GM18520 (cell line): ENCODE data around the gene SYNE3.

Experiments
- ATAC-seq: cut with Tn5 transposase; IDR thresholded peaks from one replicate; pipeline ENCODE4 v1.9.1; 2021; ENCODE audit not compliant: unreplicated experiment

The SYNE3 gene

DNA sequence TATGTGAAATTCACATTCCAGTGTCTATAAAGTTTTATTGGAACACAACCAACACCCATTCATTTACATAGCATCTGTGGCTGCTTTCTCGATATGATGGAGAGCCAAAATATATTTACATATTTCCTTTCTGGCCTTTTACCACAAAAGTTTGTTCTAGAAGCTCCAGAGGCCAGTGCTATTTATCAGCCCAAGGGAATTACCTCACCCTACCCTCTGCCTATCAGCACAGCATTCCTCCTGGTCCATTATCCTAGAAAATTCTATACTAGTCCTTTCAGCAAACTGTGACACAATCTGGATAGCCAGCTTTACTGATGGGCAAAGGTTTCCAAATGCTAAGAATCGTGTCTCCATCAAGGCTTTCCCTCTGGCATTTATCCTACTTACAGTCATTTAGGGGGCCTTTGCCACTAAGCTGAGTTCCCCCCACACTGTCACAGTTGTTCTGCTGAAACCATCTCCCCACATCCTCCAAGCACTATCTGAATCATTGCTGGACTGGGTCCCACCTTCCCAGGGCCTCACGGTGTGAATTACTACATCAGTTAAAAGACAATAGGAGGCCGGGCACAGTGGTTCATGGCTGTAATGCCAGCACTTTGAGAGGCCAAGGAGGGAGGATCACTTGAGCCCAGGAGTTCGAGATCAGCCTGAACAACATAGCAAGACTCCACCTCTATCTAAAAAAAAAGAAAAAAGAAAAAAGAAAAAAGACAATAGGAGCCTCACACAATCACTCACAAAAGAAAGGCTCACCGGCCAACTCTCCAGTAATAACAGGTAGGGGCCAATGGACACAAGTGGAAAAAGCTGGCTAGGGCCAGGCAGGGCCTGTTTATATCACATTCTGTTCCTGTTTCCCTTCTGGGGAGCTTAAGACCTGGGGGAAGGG is 12.1 kb downstream of the SYNE3 start:
- no peak for ATAC-seq

DNA sequence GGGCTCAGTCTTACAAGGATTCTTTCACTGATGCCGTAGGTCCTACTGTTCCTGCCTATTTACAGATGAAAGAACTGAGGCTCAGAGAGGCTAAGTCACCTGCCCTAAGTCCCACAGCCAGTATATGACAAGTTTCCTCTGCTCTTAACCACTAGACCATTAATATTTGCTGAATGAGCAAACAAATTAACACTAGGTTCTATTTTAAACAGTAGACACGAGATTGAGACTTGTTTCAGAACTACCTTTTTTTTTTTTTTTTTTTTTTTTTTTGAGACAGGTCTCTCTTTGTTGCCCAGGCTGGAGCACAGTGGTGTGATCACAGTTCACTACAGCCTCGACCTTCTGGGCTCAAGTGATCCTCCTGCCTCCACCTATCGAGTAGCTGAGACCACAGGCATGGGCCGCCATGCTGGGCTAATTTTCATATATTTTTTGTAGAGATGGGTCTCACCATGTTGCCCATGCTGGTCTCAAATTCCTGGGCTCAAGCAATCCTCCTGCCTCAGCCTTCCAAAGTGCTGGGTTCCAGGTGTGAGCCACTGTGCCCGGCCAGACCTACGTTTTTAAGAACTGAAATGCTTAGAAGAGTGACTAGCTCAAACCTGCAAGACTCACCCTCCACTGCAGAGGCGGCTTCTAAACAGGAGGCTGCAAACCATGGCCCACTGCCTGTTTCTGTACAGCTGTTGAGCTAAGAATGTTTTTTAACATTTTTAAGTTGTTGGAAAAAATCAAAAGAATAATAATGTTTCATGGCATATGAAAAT is 12.9 kb downstream of the SYNE3 start:
- ATAC-seq = peak; percentile 63

DNA sequence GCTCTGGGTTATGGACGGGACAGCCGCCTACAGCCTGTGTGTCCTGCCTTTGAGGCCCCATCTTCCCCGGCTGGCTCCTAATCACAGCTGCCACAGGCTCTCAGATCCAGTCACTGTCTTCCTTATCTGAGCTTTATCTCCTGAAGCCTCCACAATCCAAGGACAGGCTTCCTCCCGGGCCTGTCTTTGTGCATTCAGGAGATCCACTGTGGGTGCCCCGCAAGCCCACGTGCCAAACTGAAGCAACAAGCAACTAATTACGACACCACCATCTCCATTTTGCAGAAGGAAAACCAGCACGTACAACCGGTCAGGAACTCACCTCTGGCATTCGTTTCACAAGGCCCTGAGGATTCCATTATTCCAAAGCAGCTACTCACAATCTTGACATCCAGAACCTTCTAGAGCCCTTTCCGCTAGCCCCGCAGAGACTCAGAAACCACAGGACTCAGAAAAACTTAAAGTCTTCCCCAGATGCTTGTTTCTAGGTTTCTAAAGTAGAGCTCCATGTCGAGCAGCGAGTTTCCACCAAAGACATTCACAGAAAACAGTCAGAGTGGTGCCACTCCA is 14.0 kb downstream of the SYNE3 start:
- ATAC-seq = no peak

DNA sequence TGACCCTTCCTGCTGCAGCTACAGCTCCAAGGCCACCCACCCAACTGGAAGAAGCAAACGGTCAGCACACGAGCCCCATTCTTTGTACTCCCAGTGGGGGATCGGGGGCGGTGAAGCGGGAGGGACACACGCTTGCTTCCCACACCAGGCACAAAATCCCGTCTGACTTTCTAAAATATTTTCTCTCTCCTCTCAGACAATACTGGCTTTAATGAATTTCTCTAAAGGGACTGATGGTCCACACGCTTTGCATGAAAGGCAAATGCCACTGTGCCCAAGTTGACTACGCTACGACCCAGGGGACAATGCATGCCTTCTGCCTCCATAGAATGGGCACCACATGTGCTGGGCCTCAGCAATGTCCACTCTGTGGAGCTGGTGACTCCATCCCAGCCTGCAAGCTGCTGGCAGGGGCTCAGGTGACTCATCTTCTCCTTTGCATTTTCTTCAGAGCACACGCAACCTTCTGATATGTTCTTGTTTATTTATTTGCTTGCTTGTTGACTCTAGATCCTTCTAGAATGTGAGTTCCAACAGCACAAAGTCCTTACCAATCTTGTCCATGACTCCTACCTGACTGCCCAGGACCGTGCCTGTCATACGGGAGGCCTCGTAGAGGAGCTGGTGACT is 15.6 kb downstream of the SYNE3 start:
- no peak for ATAC-seq

DNA sequence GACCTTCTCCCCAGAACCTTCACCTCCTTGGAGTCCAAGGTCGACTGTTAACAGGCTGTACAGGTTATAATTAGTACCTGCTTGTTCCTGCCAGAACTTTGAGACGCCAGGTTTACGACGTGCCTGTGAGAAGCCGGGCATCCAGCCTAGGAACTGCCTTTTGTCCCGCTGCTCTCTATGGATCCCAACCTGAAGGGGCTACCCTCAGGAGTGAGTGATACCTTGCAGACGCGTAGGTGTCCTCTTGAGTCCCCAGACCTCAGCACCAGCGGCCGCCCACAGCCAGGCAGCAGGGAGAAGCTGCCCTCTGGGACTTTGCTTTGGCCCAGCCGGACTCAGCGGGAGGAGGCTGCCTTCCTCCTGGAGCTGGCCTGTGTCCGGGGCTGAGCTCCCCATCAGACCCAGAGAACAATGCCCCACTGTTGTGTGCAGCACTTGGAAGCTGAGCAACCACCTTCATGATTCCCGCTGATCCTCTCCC is 16.2 kb downstream of the SYNE3 start:
- ATAC-seq = no peak

DNA sequence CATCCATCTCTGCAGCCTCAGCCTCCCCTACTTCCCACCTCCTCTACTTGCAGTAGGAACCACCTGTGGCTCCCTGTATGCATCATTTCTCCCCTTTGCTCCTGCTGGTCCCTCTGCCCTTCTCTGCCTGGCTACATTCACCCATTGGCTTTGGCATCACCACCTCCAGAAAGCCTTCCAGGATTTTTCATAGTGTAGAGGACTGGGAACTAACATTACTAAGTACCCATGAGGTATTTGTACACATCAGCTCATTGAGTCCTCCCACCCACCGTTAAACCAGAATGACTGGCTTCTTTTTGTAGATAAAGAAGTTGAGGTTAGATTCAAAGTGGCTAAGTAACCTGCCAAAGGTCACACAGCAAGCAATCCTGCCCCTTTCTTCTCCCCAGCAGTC is 17.1 kb downstream of the SYNE3 start:
- ATAC-seq = no peak

DNA sequence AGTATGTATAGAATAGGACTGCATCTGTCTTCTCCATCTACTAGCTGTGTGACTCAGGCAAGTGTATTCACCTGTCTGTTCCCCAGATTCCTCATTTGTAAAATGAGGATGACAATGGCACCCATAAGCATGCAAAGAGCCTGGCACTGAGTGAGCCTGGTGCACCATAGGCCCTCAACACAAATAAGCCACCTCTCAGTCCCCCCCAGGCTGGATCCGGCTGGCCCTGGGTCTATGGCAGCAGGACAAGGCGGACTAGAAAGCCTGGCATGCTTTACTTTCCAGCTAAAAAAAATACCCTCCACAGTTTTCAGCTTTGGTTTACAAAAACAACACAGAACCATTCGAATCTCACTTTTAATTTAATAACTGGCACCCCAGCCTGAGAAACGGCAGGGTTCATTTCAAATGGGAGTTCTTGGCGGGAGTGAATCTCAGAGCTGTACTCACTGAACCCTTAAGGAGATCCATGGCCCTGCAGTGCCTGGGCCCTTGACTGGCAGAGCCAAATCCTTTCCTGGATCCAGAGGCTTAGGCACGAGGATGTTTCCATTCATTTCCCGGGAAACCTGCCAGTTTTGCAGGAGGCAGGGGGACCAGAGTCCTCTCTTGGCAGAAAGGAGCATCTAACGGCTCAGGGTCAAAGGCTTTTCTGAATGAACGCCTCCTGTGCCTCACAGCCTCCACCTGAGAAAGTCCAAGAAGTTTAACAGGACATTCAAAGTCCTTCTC is 17.7 kb downstream of the SYNE3 start:
- ATAC-seq = no peak

DNA sequence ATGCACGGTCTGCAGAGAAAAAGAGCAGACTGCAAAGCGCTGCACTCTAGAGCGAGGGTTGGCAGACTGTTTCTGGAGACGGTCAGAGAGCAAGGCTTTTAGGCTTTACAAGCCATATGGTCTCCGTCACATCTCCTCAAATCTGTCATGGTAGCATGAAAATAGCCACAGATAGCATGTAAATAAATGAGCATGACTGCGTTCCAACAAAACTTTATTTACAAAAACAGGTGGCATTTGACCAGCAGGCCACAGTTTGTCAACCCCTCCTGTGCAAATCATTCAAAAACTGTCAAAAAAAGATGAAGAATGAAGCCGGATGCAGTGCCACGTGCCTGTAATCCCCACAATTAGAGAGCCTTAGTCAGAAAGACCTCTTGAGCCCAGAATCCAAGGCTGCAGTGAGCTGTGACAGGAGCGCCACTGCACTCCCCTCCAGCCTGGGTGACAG is 18.9 kb downstream of the SYNE3 start:
- no peak for ATAC-seq

DNA sequence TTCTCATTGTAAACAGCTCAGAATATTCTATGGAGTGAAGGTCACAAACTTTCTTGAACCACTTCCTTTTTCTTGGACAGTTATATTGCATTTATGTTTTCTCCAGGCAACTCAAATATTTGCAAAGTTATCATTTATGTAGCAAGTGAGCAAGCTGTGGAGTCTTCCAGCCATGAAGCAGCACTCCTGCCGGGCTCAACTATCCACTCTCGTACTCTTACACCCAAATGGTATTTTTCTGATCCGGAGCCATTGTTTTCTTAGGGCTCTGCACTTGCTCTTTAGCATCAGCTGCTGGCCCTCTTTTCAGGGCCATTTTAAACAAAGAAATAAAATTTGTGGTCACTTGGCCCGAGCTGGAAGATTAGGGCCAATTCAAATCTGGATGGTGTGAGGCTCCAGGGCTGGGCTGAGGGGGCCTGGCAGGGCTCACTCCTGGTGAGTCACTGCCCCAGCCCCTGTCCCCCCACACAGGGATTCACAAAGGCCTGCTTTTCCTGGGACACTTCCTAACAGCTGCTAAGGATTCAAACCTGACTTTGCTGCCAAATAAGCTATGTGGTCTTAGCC is 19.7 kb downstream of the SYNE3 start:
- no peak for ATAC-seq

DNA sequence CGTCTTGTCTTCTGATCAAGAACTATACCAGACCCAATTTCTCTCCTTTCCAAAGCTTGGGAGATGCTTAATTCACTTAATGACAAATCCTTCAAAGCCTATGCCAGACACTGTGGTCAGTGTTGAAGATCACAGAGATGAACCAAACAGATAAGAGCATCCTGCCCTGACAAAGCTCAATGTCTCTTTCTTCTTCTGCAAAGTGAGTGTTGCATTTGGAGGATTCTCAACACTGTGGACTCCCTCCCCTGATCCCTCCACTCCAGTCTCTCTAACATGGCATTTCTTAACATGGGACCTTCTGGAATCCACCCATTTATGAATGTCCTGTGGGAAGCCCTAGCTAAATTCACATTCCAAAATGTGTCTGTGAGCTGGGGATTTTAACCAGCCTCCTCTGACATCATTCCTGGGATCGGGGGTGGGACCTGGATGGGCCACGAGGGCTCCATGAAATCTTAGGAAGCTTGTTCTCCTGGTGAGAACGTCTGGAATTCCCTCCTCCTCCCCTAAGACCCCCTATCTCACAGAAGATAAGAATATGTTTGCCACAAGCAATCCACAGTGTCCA is 20.3 kb downstream of the SYNE3 start:
- ATAC-seq = no peak

DNA sequence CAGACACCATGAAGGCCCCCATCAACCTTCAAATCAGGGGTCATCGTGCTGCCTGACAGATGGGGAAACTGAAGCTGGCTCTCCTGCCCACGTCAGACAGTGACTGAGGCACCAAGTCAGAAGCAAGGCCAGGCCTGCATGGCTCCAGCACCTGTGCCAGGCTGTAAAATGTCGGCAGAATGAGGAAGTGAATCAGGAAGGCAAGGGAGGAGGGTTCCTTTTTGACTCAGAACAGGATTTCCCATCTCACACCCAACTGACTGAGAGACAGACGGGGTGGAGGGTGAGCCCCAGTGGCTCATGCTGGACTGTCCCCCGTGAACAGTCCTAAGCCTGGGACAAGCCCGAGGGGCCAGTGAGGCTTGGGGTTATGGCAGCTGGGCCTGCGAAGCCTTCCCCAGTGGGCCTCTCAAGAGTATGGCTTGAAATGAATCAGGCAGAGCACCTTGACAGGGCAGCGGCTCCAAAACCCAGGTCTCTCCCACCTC is 20.9 kb downstream of the SYNE3 start:
- peak; percentile 84 for ATAC-seq

DNA sequence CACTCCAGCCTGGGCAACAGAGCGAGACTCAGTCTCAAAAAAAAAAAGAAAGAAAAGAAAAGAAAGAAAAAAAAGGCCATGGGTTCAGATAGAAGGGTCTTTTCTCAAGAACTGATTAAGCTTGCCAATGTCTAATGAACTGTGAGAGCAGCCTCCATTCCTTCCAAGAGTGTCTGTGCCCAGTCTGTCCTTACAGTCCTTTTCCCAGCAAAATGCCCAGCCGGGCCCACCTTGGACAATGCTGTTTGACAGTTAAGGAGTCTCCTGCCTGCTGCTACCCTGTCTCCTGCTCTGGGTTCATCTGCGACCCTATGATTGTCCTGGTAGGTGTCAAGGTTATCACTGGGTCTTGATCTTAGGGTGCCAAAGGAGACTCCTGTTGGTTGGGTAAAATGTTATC is 21.4 kb downstream of the SYNE3 start:
- ATAC-seq = no peak

DNA sequence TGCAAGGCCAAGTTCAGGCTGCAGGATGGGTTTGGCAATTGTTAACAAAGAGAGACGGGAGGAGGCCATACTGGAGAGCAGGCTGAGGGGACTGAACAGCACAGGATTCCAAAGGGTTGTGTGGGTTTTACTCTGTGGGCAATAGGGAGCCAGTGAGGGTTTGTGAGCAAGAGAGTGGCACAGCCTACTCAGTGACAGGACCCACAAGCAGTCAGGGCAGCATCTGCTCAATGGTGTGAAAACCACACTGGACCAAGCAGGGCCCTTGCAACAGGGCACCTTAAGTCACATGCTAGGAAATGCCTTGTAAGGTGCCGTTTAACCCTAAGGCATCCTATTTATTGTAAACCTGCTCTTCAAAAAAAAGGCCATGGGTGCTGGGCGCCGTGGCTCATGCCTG is 22.0 kb downstream of the SYNE3 start:
- ATAC-seq = no peak

DNA sequence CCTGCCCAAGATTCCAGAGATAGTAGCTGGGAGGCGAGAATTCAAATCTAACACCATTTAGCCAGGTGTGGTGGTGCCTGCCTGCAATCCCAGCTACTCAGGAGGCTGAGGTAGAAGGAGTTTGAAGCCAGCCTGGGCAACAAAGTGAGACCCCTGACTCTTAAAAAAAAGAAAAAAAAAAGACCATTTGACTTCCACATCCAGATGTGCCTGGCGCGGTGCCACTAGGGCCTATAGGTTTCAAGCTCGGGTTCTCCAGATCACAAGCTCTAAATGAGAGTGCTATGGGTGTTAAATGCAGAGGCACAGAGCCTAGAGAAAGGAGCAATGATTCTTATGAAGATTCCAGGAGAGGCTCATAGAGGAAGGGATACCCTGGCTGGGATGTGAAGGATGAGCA is 22.5 kb downstream of the SYNE3 start:
- ATAC-seq = no peak

DNA sequence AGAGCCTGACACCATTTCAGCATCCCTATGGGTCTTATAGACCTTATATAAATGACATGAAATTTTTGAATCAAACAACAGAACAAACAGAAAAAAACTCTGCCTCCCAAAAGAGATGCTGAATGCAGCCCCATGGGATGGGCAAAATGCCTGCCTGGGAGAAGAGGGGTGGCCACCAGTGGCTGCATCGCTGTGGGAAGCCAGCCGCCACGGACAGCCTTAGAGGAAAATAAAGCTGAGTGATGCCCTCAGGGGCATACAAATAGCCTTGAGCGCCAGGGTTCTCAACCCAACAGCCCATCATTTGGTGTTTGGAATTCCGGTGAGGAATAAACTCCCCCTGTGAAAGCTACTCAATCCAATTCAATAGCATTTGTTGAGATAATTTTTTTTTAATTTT is 22.9 kb downstream of the SYNE3 start:
- no peak for ATAC-seq

DNA sequence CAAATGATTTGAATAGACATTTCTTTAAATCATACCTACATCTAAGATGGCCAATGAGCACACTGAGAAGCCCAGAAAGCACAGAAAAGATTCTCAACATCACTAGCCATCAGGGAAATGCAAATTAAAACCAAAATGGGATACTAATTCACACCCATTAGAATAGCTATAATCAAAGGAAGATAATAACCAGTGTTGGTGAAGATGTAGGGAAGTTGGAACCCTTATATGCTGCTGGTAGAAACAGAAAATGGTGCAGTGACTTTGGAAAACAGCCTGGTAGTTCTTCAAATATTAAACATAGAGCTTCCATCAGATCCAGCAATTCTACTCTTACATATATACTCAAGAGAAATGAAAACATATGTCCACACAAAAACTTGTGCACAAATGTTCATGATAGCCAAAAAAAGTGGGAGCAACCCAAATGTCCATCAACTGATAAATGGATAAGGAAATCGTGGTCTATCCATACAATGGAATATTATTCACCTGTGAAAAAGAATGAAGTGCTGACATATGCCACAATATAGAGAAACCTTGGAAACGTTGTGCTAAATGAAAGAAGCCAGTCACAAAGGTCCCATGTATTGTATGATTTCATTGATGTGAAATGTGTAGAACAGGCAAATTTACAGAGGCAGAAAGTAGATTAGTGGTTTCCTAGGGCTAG is 24.4 kb downstream of the SYNE3 start:
- no peak for ATAC-seq

DNA sequence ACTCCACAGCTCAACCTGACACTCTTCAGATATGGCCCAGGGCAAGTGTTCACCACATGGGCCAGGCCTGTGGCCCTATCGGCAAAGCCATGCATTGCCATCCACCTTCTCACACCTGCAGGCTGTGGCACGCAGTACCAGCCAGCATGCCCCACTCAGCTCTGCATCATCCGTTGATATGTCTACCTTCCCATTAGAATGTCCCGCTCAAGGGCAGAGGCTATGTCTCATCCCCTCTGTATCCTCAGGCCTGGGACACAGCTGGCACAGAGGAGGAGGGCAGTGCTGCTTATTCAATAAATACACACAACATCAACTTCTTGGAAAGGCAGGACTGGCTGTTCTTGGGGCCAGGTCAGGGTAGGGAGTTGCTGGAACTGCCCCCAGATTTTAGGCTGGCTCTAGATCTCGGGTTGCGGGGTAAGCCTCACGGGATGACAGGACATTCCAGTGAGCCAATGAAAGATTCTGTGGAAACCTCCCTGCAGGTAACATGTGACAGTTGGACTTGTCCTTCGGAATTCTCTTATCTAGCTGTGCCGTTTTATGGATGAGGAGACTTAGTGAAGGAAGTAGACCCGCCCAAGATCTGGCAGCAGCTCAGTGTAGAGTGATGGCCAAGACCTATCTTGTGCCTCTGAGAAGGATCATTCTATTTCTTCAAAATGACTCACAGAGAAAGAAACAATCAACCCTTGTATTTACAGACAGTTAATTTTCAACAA is 25.6 kb downstream of the SYNE3 start:
- ATAC-seq = no peak

DNA sequence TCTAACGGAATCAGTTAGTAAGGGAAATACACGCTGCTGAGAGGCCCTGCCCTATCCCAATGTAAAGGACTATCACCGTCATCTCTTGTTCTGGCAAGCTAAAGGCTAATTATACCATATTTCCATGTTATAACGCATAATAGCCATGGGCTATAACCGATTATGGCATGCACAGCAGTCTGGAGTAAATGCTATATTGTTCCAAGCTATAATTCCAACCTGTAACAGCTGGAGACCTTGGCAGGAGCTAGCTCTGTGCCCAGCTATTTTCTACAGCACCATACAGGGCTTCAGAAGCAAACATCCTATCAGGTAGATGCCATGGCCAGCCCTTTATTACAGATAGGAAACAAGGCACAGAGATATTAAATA is 26.3 kb downstream of the SYNE3 start:
- ATAC-seq = no peak
